WTC11 (cell line): ENCODE measurements around the gene TMEM176B.

Experiments
- CBFB ChIP-seq: sonication (generic); formaldehyde crosslinking; IDR thresholded peaks from 2 replicates; pipeline ENCODE4 v1.8.1; 2022; ENCODE audit warnings: mild to moderate bottlenecking, low read depth, missing genetic modification reagents
- ZBTB21 ChIP-seq: sonication (generic); formaldehyde crosslinking; IDR thresholded peaks from 2 replicates; pipeline ENCODE4 v1.8.1; 2023; ENCODE audit warnings: mild to moderate bottlenecking, missing genetic modification reagents, borderline replicate concordance
- TF ChIP-seq, protein P1 (sequence below): fragments of 200-600 bp; IDR thresholded peaks from 2 replicates; pipeline ENCODE4 v1.8.0; 2022; ENCODE audit warnings: antibody characterized with exemption
- TF ChIP-seq, protein P2 (sequence below): sonication (generic); formaldehyde crosslinking; IDR thresholded peaks from 2 replicates; pipeline ENCODE4 v1.8.1; 2022; ENCODE audit warnings: low read depth, mild to moderate bottlenecking, moderate library complexity, missing genetic modification reagents, borderline replicate concordance

DNA sequence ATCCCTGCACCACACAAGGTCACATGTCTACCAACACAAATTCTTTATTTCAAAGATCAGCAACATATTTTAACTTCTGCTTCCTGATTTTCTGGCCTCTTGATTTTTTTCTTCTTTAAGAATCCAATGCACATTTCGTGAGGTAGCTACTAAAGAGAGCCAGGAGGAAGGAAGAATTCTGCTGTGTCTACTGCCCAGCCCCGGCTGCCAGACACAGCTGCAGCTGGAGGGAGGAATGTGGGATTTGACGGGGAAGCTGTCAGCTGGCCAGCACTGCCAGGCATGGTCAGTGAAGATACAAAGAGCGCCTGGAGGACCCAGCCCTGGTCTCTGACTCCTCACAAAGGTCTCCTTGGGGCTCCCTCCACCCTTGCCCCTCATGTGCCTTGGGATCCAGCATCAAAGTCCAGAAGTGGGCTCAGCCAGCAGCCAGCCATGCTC is 45.3 kb upstream of the TMEM176B start:
- no peak for TF ChIP-seq CBFB (CRISPR knock-in tag)
- TF ChIP-seq, protein P1, sequence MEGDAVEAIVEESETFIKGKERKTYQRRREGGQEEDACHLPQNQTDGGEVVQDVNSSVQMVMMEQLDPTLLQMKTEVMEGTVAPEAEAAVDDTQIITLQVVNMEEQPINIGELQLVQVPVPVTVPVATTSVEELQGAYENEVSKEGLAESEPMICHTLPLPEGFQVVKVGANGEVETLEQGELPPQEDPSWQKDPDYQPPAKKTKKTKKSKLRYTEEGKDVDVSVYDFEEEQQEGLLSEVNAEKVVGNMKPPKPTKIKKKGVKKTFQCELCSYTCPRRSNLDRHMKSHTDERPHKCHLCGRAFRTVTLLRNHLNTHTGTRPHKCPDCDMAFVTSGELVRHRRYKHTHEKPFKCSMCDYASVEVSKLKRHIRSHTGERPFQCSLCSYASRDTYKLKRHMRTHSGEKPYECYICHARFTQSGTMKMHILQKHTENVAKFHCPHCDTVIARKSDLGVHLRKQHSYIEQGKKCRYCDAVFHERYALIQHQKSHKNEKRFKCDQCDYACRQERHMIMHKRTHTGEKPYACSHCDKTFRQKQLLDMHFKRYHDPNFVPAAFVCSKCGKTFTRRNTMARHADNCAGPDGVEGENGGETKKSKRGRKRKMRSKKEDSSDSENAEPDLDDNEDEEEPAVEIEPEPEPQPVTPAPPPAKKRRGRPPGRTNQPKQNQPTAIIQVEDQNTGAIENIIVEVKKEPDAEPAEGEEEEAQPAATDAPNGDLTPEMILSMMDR: no peak
- TF ChIP-seq, protein P2, sequence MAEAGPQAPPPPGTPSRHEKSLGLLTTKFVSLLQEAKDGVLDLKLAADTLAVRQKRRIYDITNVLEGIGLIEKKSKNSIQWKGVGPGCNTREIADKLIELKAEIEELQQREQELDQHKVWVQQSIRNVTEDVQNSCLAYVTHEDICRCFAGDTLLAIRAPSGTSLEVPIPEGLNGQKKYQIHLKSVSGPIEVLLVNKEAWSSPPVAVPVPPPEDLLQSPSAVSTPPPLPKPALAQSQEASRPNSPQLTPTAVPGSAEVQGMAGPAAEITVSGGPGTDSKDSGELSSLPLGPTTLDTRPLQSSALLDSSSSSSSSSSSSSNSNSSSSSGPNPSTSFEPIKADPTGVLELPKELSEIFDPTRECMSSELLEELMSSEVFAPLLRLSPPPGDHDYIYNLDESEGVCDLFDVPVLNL (CRISPR knock-in tag): no peak
- TF ChIP-seq ZBTB21: no peak
